Panc1 (cell line): ENCODE measurements around the gene NCAM2. TPM values are rescaled to one million over a fixed set of nuclear protein-coding genes. Genes with fewer than 3 reads are reported as not detected.

Source experiments
- ATAC-seq: fragments of 200-7000 bp; cut with Tn5 transposase; 2 replicates; pipeline ENCODE4 v1.9.1; 2020; ENCODE audit warnings: mild to moderate bottlenecking, moderate library complexity
- BruUV-seq: library from RNA; stranded (reverse); fragments of 400-500 nt; replicated peaks from 2 replicates; lab custom pipeline; 2021; lab: Mats Ljungman, UMichigan
- CTCF ChIA-PET: fragments of 300-600 bp; sonication (Branson Sonifier 250); formaldehyde crosslinking; loops from one replicate; lab custom pipeline; 2022; ENCODE audit warnings: antibody characterized with exemption; lab: Charles Lee
- POLR2A ChIA-PET: fragments of 300-600 bp; sonication (Branson Sonifier 250); formaldehyde crosslinking; loops from one replicate; lab custom pipeline; 2022; ENCODE audit warnings: antibody characterized with exemption; lab: Charles Lee
- DNase-seq: peaks from one replicate; pipeline ENCODE4 v3.0.0-alpha.2; 2010; ENCODE audit warnings: low read depth, low spot score
- H3K27ac ChIP-seq: 2 replicates; pipeline ENCODE4 v1.5.1; 2011; ENCODE audit warnings: mild to moderate bottlenecking, low read length, inconsistent platforms
- H3K27me3 ChIP-seq: fragments of 200-500 bp; sonication (Bioruptor generic); 2 replicates; pipeline ENCODE4 v1.6.0; 2014; ENCODE audit warnings: low read length, inconsistent platforms; ENCODE audit not compliant: control insufficient read depth, insufficient read depth
- H3K36me3 ChIP-seq: fragments of 200-500 bp; sonication (Bioruptor generic); 2 replicates; pipeline ENCODE4 v1.5.1; 2014; ENCODE audit warnings: inconsistent platforms, mild to moderate bottlenecking, low read length, moderate library complexity; ENCODE audit not compliant: control insufficient read depth, insufficient read depth
- H3K4me1 ChIP-seq: 2 replicates; pipeline ENCODE4 v1.5.1; 2011; ENCODE audit warnings: inconsistent platforms, mild to moderate bottlenecking, low read length, moderate library complexity; ENCODE audit not compliant: control insufficient read depth, insufficient read depth
- H3K4me3 ChIP-seq, 2 experiments: 2 replicates each; pipeline ENCODE4 v1.5.1; 2011 to 2012; ENCODE audit warnings: low read depth in 2 of 2, low read length in 2 of 2, mild to moderate bottlenecking in 2 of 2, inconsistent platforms in 1 of 2, moderate library complexity in 1 of 2
- H3K9me3 ChIP-seq: fragments of 200-500 bp; sonication (Bioruptor generic); 2 replicates; pipeline ENCODE4 v1.5.1; 2014; ENCODE audit warnings: low read depth, mild to moderate bottlenecking, inconsistent platforms, low read length, moderate library complexity; ENCODE audit not compliant: control insufficient read depth, insufficient read depth
- CTCF ChIP-seq: fragments of 450-650 bp; IDR thresholded peaks from 2 replicates; pipeline ENCODE4 v1.5.1; 2017; ENCODE audit warnings: mild to moderate bottlenecking
- POLR2AphosphoS5 ChIP-seq: IDR thresholded peaks from 2 replicates; pipeline ENCODE4 v1.6.1; 2012; ENCODE audit warnings: mild to moderate bottlenecking, low read depth, low read length, moderate library complexity
- REST ChIP-seq, 2 experiments: IDR thresholded peaks; 2 replicates each; pipeline ENCODE4 v1.6.1; 2011 to 2012; ENCODE audit warnings: low read depth in 2 of 2, control low read depth in 1 of 2, low read length in 1 of 2, mild to moderate bottlenecking in 1 of 2, moderate library complexity in 1 of 2; ENCODE audit not compliant: insufficient read depth in 1 of 2
- SIN3A ChIP-seq: IDR thresholded peaks from 2 replicates; pipeline ENCODE4 v1.6.1; 2012; ENCODE audit warnings: low read depth, mild to moderate bottlenecking, low read length, moderate library complexity, borderline replicate concordance; ENCODE audit not compliant: insufficient read depth
- TCF7L2 ChIP-seq: IDR thresholded peaks from 2 replicates; pipeline ENCODE4 v1.6.1; 2011; ENCODE audit warnings: mild to moderate bottlenecking, low read depth, low read length, inconsistent platforms
- in situ Hi-C: cut with HindIII; loops from 2 replicates; pipeline ENCODE4 v1.10.0; 2016; ENCODE audit warnings: low sequenced_read_pairs, low pct_unique_long_range_greater_than_20kb
- intact Hi-C: fragments of 100-400 bp; cut with micrococcal nuclease; formaldehyde crosslinking; loops from one replicate; pipeline ENCODE4 v1.10.0; 2022; ENCODE audit not compliant: unreplicated experiment
- total RNA-seq: library from RNA; stranded (reverse); gene quantifications from one replicate; pipeline ENCODE4 v1.2.1, GENCODE V29; 2021; ENCODE audit not compliant: unreplicated experiment

Gene NCAM2
- total RNA-seq, 1 experiment from 2014 or later: 2.2 TPM

- POLR2A ChIA-PET: no interaction called here
- Histone ChIP-seq H3K4me1 (no peaks in the 10 kb centered on the region), H3K9me3 (no peaks in the 10 kb centered on the region), H3K27ac (no peak overlapping the region), H3K4me3 (no peak overlapping the region), H3K36me3 (no peaks in the 10 kb centered on the region), H3K27me3 (no peaks in the 10 kb centered on the region)
- no peak for ATAC-seq
- no peak for TF ChIP-seq POLR2AphosphoS5
- no peak for TF ChIP-seq TCF7L2
- no peak for TF ChIP-seq REST (IDR thresholded peaks at IDR 0.05; ENCODE audit: insufficient read depth in 1 of 2, low read depth in 2 of 2, low read length in 1 of 2)
- TF ChIP-seq CTCF: no peak; the same call in 1 of the 2 replicates
- no peak for TF ChIP-seq SIN3A
- BruUV-seq: no TSS peak
- no peak for DNase-seq
- CTCF ChIA-PET: interaction anchor here (0.6 kb wide), 1 partner anchor 63 kb away, joined by 3 read pairs; no protein-coding TSS in a partner anchor
- in situ Hi-C loops (no loop called here), intact Hi-C loops (loop anchor here (10.0 kb wide), 1 partner anchor 369 kb away; no protein-coding TSS in a partner anchor)
Measured at GRCh38 chr21:21373969-21374368, 375.8 kb downstream of the NCAM2 start.

- Histone ChIP-seq H3K36me3 (no peaks in the 10 kb centered on the region), H3K27me3 (no peaks in the 10 kb centered on the region), H3K4me1 (no peaks in the 10 kb centered on the region), H3K9me3 (no peaks in the 10 kb centered on the region), H3K27ac (no peak overlapping the region), H3K4me3 (no peak overlapping the region)
- ATAC-seq: no peak
- intact Hi-C loops: no loop called here
- no peak for DNase-seq
- TF ChIP-seq CTCF (no peak), REST (IDR thresholded peaks at IDR 0.05; ENCODE audit: insufficient read depth in 1 of 2, low read depth in 2 of 2, low read length in 1 of 2) (no peak), SIN3A (no peak), TCF7L2 (no peak), POLR2AphosphoS5 (no peak)
- ChIA-PET POLR2A (no interaction called here), CTCF (no interaction called here)
- in situ Hi-C loops: no loop called here
- BruUV-seq: no TSS peak
Measured at GRCh38 chr21:21383126-21383525, 384.9 kb downstream of the NCAM2 start.
